NB4 (cell line): ENCODE data around the gene KCNC1.

ENCODE experiments used
- CTCF ChIP-seq: IDR thresholded peaks from one replicate; pipeline ENCODE4 v1.5.1; 2012; ENCODE audit warnings: low read depth, low read length
- MAX ChIP-seq: IDR thresholded peaks from 2 replicates; pipeline ENCODE4 v1.6.1; 2011; ENCODE audit warnings: low read depth, low read length
- POLR2A ChIP-seq: IDR thresholded peaks from 2 replicates; pipeline ENCODE4 v1.6.1; 2011; ENCODE audit warnings: mild to moderate bottlenecking; ENCODE audit not compliant: insufficient read length; ENCODE audit errors: extremely low read depth

GRCh38 chr11:17736579-17736893, 2.0 kb downstream of the KCNC1 start:
- TF ChIP-seq CTCF = no peak
- no peak for TF ChIP-seq MAX
- TF ChIP-seq POLR2A = no peak
